HCT116 (cell line): ENCODE measurements around the gene SEL1L3. TPM values are rescaled to one million over a fixed set of nuclear protein-coding genes. Genes with fewer than 3 reads are reported as not detected.

Source experiments
- ATAC-seq: fragments of 200-7000 bp; cut with Tn5 transposase; 2 replicates; pipeline ENCODE4 v1.9.1; 2020; ENCODE audit warnings: mild to moderate bottlenecking, moderate library complexity
- BruUV-seq: library from RNA; stranded (reverse); fragments of 400-500 nt; replicated peaks from 2 replicates; lab custom pipeline; 2021; lab: Mats Ljungman, UMichigan
- CTCF ChIA-PET: fragments of 300-600 bp; sonication (Branson Sonifier 250); formaldehyde crosslinking; loops from one replicate; lab custom pipeline; 2021; ENCODE audit warnings: antibody characterized with exemption; lab: Charles Lee
- POLR2A ChIA-PET: fragments of 300-600, 350-600 bp; sonication (Branson Sonifier 250); formaldehyde crosslinking; loops from one replicate; lab custom pipeline; 2021; ENCODE audit warnings: antibody characterized with exemption; lab: Charles Lee
- RAD21 ChIA-PET, 2 experiments: fragments of 300-600 bp; sonication (Branson Sonifier 250); formaldehyde crosslinking; loops; one replicate each; lab custom pipeline; 2023; ENCODE audit warnings: low total read pairs in 2 of 2; ENCODE audit not compliant: uncharacterized antibody in 2 of 2, unreplicated experiment in 2 of 2, low non-redundant PET in 1 of 2; lab: Charles Lee
- DNase-seq: peaks from one replicate; pipeline ENCODE4 v3.0.0-alpha.2; 2010; ENCODE audit warnings: low read depth, low spot score
- H2AFZ ChIP-seq: fragments of 200-600 bp; shearing (Covaris generic), sonication (generic); 2 replicates; pipeline ENCODE4 v1.6.1; 2017; ENCODE audit warnings: low read depth, mixed run types, mixed read lengths, antibody characterized with exemption, low read length; ENCODE audit not compliant: poor library complexity, severe bottlenecking
- H3K27ac ChIP-seq: 2 replicates; pipeline ENCODE4 v1.5.1; 2012; ENCODE audit warnings: low read depth, low read length
- H3K27me3 ChIP-seq: fragments of 200-600 bp; sonication (generic); 2 replicates; pipeline ENCODE4 v1.6.1; 2016; ENCODE audit warnings: mixed run types, low read length, mixed read lengths; ENCODE audit not compliant: insufficient read depth
- H3K36me3 ChIP-seq, 2 experiments: fragments of 200-500 bp in 1 of 2; fragments of 200-600 bp in 1 of 2; sonication (Bioruptor generic) in 1 of 2; sonication (generic) in 1 of 2; 2 replicates each; pipeline versions ENCODE4 v1.5.1 to v1.6.1; 2014 to 2016; ENCODE audit warnings: low read length in 2 of 2, inconsistent platforms in 1 of 2, mixed read lengths in 1 of 2, mixed run types in 1 of 2; ENCODE audit not compliant: insufficient read depth in 2 of 2, control insufficient read depth in 1 of 2
- H3K4me1 ChIP-seq, 2 experiments: fragments of 200-600 bp in 1 of 2; sonication (generic) in 1 of 2; 2 replicates each; pipeline versions ENCODE4 v1.5.1 to v1.6.1; 2012 to 2017; ENCODE audit warnings: low read length in 2 of 2, inconsistent platforms in 1 of 2, mild to moderate bottlenecking in 1 of 2, mixed read lengths in 1 of 2, mixed run types in 1 of 2, moderate library complexity in 1 of 2; ENCODE audit not compliant: insufficient read depth in 2 of 2, control insufficient read depth in 1 of 2
- H3K4me2 ChIP-seq: fragments of 200-600 bp; sonication (generic); 2 replicates; pipeline ENCODE4 v1.6.1; 2017; ENCODE audit warnings: mixed run types, low read length, mixed read lengths
- H3K4me3 ChIP-seq, 2 experiments: fragments of 200-600 bp in 1 of 2; sonication (generic) in 1 of 2; replicated peaks in 1 of 2; 2 replicates each; pipeline ENCODE4 v1.5.1; 2011 to 2016; ENCODE audit warnings: low read length in 2 of 2, control low read depth in 1 of 2, low read depth in 1 of 2, mild to moderate bottlenecking in 1 of 2, mixed read lengths in 1 of 2, mixed run types in 1 of 2
- H3K79me2 ChIP-seq: fragments of 200-600 bp; sonication (generic); 2 replicates; pipeline ENCODE4 v1.6.1; 2017; ENCODE audit warnings: mild to moderate bottlenecking, mixed run types, low read length, moderate library complexity, mixed read lengths; ENCODE audit not compliant: insufficient read depth
- H3K9ac ChIP-seq: fragments of 200-600 bp; sonication (generic); 2 replicates; pipeline ENCODE4 v1.6.1; 2016; ENCODE audit warnings: low read length, mixed read lengths
- H3K9me2 ChIP-seq: fragments of 200-600 bp; sonication (generic), shearing (Covaris generic); 2 replicates; pipeline ENCODE4 v1.6.1; 2017; ENCODE audit warnings: mixed run types, mild to moderate bottlenecking, moderate library complexity; ENCODE audit not compliant: insufficient read depth
- H3K9me3 ChIP-seq, 2 experiments: fragments of 200-500 bp in 1 of 2; fragments of 200-600 bp in 1 of 2; sonication (Bioruptor generic) in 1 of 2; sonication (generic) in 1 of 2; 2 replicates each; pipeline ENCODE4 v1.6.1; 2014 to 2017; ENCODE audit warnings: low read length in 2 of 2, mixed read lengths in 2 of 2, inconsistent platforms in 1 of 2, low read depth in 1 of 2, mild to moderate bottlenecking in 1 of 2, mixed run types in 1 of 2, moderate library complexity in 1 of 2; ENCODE audit not compliant: control insufficient read depth in 1 of 2, insufficient read depth in 1 of 2
- H4K20me1 ChIP-seq: fragments of 200-600 bp; sonication (generic), shearing (Covaris generic); 2 replicates; pipeline ENCODE4 v1.6.1; 2017; ENCODE audit warnings: mixed run types, mild to moderate bottlenecking, moderate library complexity; ENCODE audit not compliant: insufficient read depth
- ATF3 ChIP-seq: IDR thresholded peaks from 2 replicates; pipeline ENCODE4 v1.6.1; 2012
- EGR1 ChIP-seq: IDR thresholded peaks from 2 replicates; pipeline ENCODE4 v1.6.1; 2012; ENCODE audit warnings: low read depth
- ELF1 ChIP-seq: IDR thresholded peaks from 2 replicates; pipeline ENCODE4 v1.6.1; 2012; ENCODE audit warnings: low read depth, borderline replicate concordance
- EZH2 ChIP-seq: fragments of 200-600 bp; sonication (generic); IDR thresholded peaks from 2 replicates; pipeline ENCODE4 v1.6.1; 2017; ENCODE audit warnings: antibody characterized with exemption, mixed run types
- EZH2phosphoT487 ChIP-seq: fragments of 200-600 bp; IDR thresholded peaks from 2 replicates; pipeline ENCODE4 v1.6.1; 2018; ENCODE audit warnings: antibody characterized with exemption, borderline replicate concordance
- FOSL1 ChIP-seq: IDR thresholded peaks from 2 replicates; pipeline ENCODE4 v1.6.1; 2012; ENCODE audit warnings: low read depth
- POLR2A ChIP-seq: IDR thresholded peaks from 2 replicates; pipeline ENCODE4 v1.7.0; 2011; ENCODE audit warnings: borderline replicate concordance; ENCODE audit not compliant: insufficient read depth, insufficient read length; ENCODE audit errors: extremely low read depth
- RAD21 ChIP-seq: IDR thresholded peaks from 2 replicates; pipeline ENCODE4 v1.6.1; 2012; ENCODE audit warnings: low read depth, mild to moderate bottlenecking
- SIN3A ChIP-seq: IDR thresholded peaks from 2 replicates; pipeline ENCODE4 v1.6.1; 2012; ENCODE audit warnings: low read depth
- SP1 ChIP-seq: IDR thresholded peaks from 2 replicates; pipeline ENCODE4 v1.6.1; 2012; ENCODE audit warnings: low read depth
- TCF7L2 ChIP-seq: IDR thresholded peaks from 2 replicates; pipeline ENCODE4 v1.7.0; 2011; ENCODE audit warnings: borderline replicate concordance, inconsistent platforms; ENCODE audit not compliant: insufficient read depth, insufficient read length; ENCODE audit errors: extremely low read depth
- YY1 ChIP-seq: IDR thresholded peaks from 2 replicates; pipeline ENCODE4 v1.6.1; 2011; ENCODE audit warnings: low read length, low read depth, moderate library complexity, mild to moderate bottlenecking; ENCODE audit not compliant: insufficient replicate concordance; ENCODE audit errors: extremely low read depth
- ZNF274 ChIP-seq: fragments of 200-500 bp; sonication (Bioruptor generic); IDR thresholded peaks from 2 replicates; pipeline ENCODE4 v1.6.1; 2014; ENCODE audit warnings: mild to moderate bottlenecking, low read depth, low read length, inconsistent platforms
- intact Hi-C: fragments of 100-400 bp; cut with micrococcal nuclease; formaldehyde crosslinking; loops from 2 replicates; pipeline ENCODE4 v1.10.0; 2022
- total RNA-seq: library from RNA; stranded (reverse); gene quantifications from one replicate; pipeline ENCODE4 v1.2.1, GENCODE V29; 2021; ENCODE audit not compliant: unreplicated experiment
- TF ChIP-seq, protein P1 (sequence below): IDR thresholded peaks from 2 replicates; pipeline ENCODE4 v1.6.1; 2012; ENCODE audit warnings: low read depth
- TF ChIP-seq, protein P2 (sequence below): IDR thresholded peaks from 2 replicates; pipeline ENCODE4 v1.6.1; 2012
- TF ChIP-seq, protein P3 (sequence below): IDR thresholded peaks from 2 replicates; pipeline ENCODE4 v1.6.1; 2011; ENCODE audit warnings: mild to moderate bottlenecking, low read length, moderate library complexity; ENCODE audit not compliant: insufficient replicate concordance; ENCODE audit errors: extremely low read depth

Gene SEL1L3
- total RNA-seq, 1 experiment from 2014 or later = 45.0 TPM

GRCh38 chr4:25795091-25795490 is 67.7 kb downstream of the SEL1L3 start (continued):
- TF ChIP-seq, protein P1, sequence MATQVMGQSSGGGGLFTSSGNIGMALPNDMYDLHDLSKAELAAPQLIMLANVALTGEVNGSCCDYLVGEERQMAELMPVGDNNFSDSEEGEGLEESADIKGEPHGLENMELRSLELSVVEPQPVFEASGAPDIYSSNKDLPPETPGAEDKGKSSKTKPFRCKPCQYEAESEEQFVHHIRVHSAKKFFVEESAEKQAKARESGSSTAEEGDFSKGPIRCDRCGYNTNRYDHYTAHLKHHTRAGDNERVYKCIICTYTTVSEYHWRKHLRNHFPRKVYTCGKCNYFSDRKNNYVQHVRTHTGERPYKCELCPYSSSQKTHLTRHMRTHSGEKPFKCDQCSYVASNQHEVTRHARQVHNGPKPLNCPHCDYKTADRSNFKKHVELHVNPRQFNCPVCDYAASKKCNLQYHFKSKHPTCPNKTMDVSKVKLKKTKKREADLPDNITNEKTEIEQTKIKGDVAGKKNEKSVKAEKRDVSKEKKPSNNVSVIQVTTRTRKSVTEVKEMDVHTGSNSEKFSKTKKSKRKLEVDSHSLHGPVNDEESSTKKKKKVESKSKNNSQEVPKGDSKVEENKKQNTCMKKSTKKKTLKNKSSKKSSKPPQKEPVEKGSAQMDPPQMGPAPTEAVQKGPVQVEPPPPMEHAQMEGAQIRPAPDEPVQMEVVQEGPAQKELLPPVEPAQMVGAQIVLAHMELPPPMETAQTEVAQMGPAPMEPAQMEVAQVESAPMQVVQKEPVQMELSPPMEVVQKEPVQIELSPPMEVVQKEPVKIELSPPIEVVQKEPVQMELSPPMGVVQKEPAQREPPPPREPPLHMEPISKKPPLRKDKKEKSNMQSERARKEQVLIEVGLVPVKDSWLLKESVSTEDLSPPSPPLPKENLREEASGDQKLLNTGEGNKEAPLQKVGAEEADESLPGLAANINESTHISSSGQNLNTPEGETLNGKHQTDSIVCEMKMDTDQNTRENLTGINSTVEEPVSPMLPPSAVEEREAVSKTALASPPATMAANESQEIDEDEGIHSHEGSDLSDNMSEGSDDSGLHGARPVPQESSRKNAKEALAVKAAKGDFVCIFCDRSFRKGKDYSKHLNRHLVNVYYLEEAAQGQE = no peak
- TF ChIP-seq RAD21 (no peak), ATF3 (no peak), SP1 (no peak), EZH2phosphoT487 (no peak), ZNF274 (no peak)

- Histone ChIP-seq H3K79me2 (no peaks in the 10 kb centered on the region), H3K27me3 (no peaks in the 10 kb centered on the region), H3K4me1 (peaks cover 4 to 15% of the 10 kb centered on the region in 2 experiments), H2AFZ (no peak overlapping the region), H3K9me2 (no peaks in the 10 kb centered on the region), H4K20me1 (no peaks in the 10 kb centered on the region), H3K4me3 (no peak overlapping the region), H3K36me3 (peaks cover 0 to 7% of the 10 kb centered on the region in 2 experiments; a peak in 1 of 4 replicates), H3K4me2 (no peak overlapping the region), H3K9me3 (no peaks in the 10 kb centered on the region), H3K27ac (no peak overlapping the region), H3K9ac (no peak overlapping the region)
- CTCF ChIA-PET = interaction anchor here (0.8 to 2.0 kb wide), 12 partner anchors 8 to 353 kb away, joined by 3 to 27 read pairs (median 5); no protein-coding TSS in a partner anchor
- DNase-seq (no peak), ATAC-seq (no peak)
- RAD21 ChIA-PET = interaction anchor here in 1 of 2 experiments (0.7 to 1.1 kb wide), 2 partner anchors 352 to 516 kb away, joined by 3 to 6 read pairs; no protein-coding TSS in a partner anchor
- intact Hi-C loops = loop anchor here (1.0 kb wide), 1 partner anchor 352 kb away; no protein-coding TSS in a partner anchor
- POLR2A ChIA-PET = no interaction called here
- no TSS peak for BruUV-seq
- TF ChIP-seq YY1 (no peak), POLR2A (no peak), EZH2phosphoT487 (no peak), ATF3 (no peak), TCF7L2 (no peak), ELF1 (no peak), SP1 (no peak), EGR1 (no peak), SIN3A (no peak), FOSL1 (no peak), RAD21 (no peak), EZH2 (no peak)
- TF ChIP-seq, protein P2, sequence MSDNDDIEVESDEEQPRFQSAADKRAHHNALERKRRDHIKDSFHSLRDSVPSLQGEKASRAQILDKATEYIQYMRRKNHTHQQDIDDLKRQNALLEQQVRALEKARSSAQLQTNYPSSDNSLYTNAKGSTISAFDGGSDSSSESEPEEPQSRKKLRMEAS = no peak
- TF ChIP-seq, protein P3, sequence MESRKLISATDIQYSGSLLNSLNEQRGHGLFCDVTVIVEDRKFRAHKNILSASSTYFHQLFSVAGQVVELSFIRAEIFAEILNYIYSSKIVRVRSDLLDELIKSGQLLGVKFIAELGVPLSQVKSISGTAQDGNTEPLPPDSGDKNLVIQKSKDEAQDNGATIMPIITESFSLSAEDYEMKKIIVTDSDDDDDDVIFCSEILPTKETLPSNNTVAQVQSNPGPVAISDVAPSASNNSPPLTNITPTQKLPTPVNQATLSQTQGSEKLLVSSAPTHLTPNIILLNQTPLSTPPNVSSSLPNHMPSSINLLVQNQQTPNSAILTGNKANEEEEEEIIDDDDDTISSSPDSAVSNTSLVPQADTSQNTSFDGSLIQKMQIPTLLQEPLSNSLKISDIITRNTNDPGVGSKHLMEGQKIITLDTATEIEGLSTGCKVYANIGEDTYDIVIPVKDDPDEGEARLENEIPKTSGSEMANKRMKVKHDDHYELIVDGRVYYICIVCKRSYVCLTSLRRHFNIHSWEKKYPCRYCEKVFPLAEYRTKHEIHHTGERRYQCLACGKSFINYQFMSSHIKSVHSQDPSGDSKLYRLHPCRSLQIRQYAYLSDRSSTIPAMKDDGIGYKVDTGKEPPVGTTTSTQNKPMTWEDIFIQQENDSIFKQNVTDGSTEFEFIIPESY = no peak
Measured at GRCh38 chr4:25792876-25793275, 69.9 kb downstream of the SEL1L3 start.
